GM19351 (cell line): ENCODE data around the gene SNRPA.
"Not testable (repeated sequence)": the region's sequence is repeated elsewhere in the genome, so short reads cannot be mapped to it uniquely, and the experiment has no call there.

Experiments used
- ATAC-seq: cut with Tn5 transposase; IDR thresholded peaks from one replicate; pipeline ENCODE4 v1.9.1; 2021; ENCODE audit warnings: mild to moderate bottlenecking, moderate library complexity; ENCODE audit not compliant: unreplicated experiment

The SNRPA gene

DNA sequence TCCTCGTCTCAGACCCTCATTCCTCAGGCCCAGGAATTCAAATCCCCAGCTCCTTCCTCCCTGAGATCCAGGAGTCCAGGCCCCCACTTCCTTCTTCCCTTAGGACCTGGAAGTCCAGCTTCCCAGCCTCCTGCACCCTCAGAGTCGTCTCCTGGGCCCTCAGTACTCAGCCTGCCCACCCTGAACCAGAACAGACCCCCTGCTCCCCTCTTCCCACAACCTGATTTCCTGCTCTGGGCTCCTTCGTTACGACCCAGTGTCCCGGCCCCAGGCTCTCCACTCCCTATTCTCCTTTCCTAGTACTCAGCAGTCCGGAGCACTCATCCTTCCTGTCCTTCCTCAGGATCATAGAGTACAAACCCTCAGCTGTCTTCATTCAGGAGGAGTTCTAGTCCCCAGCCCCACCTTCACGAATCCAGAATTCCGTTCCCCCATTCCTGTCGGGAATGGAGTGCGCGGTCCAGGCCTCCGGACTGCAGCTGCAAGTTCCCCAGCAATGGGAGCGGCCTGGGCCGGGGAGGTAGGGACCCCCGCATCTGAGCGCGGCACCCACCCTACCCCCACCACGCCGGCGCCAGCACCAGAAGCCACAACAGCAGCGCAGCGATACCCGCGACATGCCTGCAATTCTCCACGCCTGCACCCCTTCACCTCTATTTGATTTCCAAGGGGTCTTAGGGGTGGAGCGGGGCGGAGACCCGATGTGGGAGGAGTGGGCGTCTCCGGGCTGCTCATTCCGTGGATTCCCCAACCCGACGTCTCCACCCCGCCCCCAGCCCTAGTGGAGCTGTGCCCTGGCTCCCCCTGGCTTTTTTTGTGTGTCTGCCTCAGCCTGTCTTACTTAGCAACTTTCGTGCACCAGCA, 60.7 kb downstream of the SNRPA start:
- no peak for ATAC-seq

DNA sequence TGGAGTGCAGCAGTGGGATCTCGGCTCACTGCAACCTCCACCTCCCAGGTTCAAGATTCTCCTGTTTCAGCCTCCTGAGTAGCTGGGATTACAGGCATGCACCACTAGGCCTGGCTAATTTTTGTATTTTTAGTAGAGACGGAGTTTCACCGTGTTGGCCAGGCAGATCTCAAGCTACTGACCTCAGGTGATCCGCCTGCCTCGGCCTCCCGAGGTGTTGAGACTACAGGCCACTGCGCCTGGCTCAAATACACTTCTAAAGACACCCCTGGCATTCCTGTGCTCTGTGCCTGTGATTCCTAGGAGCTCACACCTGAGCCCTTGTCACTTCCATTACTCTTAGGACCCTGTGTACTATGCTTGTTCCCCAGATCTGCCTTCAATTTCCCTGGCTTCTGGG, 61.6 kb downstream of the SNRPA start:
- ATAC-seq: not testable (repeated sequence)

GRCh38 chr19:40813182-40813581, 62.2 kb downstream of the SNRPA start:
- ATAC-seq: no peak
